Lung (tissue), 12 donors: ENCODE measurements around the gene TTC13. TPM values are rescaled to one million over a fixed set of nuclear protein-coding genes. Genes with fewer than 3 reads are reported as not detected.

ENCODE experiments used
- ATAC-seq: fragments of 200-7000 bp; cut with Tn5 transposase; one replicate; pipeline ENCODE4 v1.9.1; 2020; ENCODE audit warnings: moderate number of reproducible peaks; ENCODE audit not compliant: insufficient read depth, low FRiP score
- DNase-seq, 3 donors: peaks; one replicate each; pipeline ENCODE4 v3.0.0-alpha.2; 2013 to 2017
- H3K27ac ChIP-seq, 2 donors: one replicate each; pipeline ENCODE4 v1.5.1; 2013; ENCODE audit warnings: mild to moderate bottlenecking in 2 of 2, moderate library complexity in 2 of 2, control low read depth in 1 of 2, inconsistent platforms in 1 of 2, low read depth in 1 of 2, low read length in 1 of 2
- H3K27me3 ChIP-seq, 3 donors: one replicate each; pipeline ENCODE4 v1.5.1; 2013; ENCODE audit warnings: low read length in 2 of 3; ENCODE audit not compliant: control insufficient read depth in 3 of 3, insufficient read depth in 3 of 3
- H3K36me3 ChIP-seq, 4 donors: one replicate each; pipeline ENCODE4 v1.5.1; 2013; ENCODE audit warnings: low read length in 4 of 4, mild to moderate bottlenecking in 1 of 4, moderate library complexity in 1 of 4; ENCODE audit not compliant: control insufficient read depth in 4 of 4, insufficient read depth in 4 of 4
- H3K4me1 ChIP-seq, 5 donors: one replicate each; pipeline ENCODE4 v1.5.1; 2013; ENCODE audit warnings: low read length in 5 of 5, mild to moderate bottlenecking in 2 of 5, moderate library complexity in 1 of 5; ENCODE audit not compliant: control insufficient read depth in 5 of 5, insufficient read depth in 5 of 5
- H3K4me3 ChIP-seq: one replicate; pipeline ENCODE4 v1.5.1; 2013; ENCODE audit warnings: mild to moderate bottlenecking, control low read depth, moderate library complexity
- H3K9ac ChIP-seq, 2 donors: one replicate each; pipeline ENCODE4 v1.5.1; 2013; ENCODE audit warnings: low read length in 2 of 2, control low read depth in 1 of 2; ENCODE audit not compliant: insufficient read depth in 1 of 2
- H3K9me3 ChIP-seq, 4 donors: one replicate each; pipeline ENCODE4 v1.5.1; 2013; ENCODE audit warnings: low read length in 3 of 4, mild to moderate bottlenecking in 1 of 4, moderate library complexity in 1 of 4; ENCODE audit not compliant: control insufficient read depth in 4 of 4, insufficient read depth in 3 of 4
- CTCF ChIP-seq: IDR thresholded peaks from 2 replicates; pipeline ENCODE4 v1.5.1; 2012; ENCODE audit warnings: mild to moderate bottlenecking; ENCODE audit errors: control extremely low read depth, extremely low read depth
- WGBS, 2 donors: extraction: QIAGEN DNeasy Blood & Tissue Kit; methylation state at CpG; one replicate each; pipeline ENCODE4 v1.1.7; 2013; 5-methylcytosine and 5-hydroxymethylcytosine counted together
- polyA plus RNA-seq, 2 donors: library from polyadenylated mRNA; stranded (reverse); fragments of 200-250 nt; gene quantifications; one replicate each; pipeline ENCODE4 v1.2.1, GENCODE V29; 2013
- total RNA-seq, 2 donors: library from RNA; depleted of rRNA in 1 of 2; stranded (reverse); fragments of >200 nt in 1 of 2; gene quantifications; one replicate each; pipeline ENCODE4 v1.2.1, GENCODE V29; 2014 to 2021
- donor health status: control.
- donor health status: control.
- donor health status: Bipolar disorder and iron deficiency.
- donor health status: healthy.
- donor health status: DM: yes; HTN: yes; CAD: no.

TTC13 gene
- total and polyA plus RNA-seq, 4 donors = 7.9 to 24.5 (median 17.4) TPM

DNA sequence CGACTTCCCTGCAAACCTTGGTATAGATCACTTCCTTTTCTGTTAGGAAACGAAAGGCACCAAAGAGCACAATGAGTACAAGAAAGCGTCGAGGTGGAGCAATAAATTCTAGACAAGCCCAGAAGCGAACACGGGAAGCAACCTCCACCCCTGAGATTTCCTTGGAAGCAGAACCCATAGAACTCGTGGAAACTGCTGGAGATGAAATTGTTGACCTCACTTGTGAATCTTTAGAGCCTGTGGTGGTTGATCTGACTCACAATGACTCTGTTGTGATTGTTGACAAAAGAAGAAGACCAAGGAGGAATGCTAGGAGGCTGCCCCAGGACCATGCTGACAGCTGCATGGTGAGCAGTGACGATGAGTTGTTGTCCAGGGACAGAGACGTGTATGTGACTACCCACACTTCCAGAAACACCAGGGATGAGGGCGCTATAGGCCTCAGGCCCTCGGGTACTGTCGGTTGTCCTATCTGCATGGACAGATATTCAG, 42.9 kb upstream of the TTC13 start:
- H3K4me3 ChIP-seq = no peak overlapping the region
- peaks cover 0 to 1% (median 0%) of the 10 kb centered on the region in 4 donors for H3K9me3 ChIP-seq
- peaks cover 0 to 6% (median 6%) of the 10 kb centered on the region in 4 donors for H3K36me3 ChIP-seq
- ATAC-seq = no peak
- no peak for DNase-seq
- no peaks in the 10 kb centered on the region for H3K27me3 ChIP-seq
- no peak for TF ChIP-seq CTCF
- H3K4me1 ChIP-seq = peaks cover 0 to 18% (median 5%) of the 10 kb centered on the region in 5 donors
- WGBS, 2 donors = 67 to 74% methylated on average over 12 of the region's 12 CpGs
- H3K9ac ChIP-seq = no peak overlapping the region
- peak overlapping the region in 1 of 2 donors; percentile 70 for H3K27ac ChIP-seq

- 49 to 58% methylated on average over 7 of the region's 7 CpGs for WGBS, 2 donors
- H3K4me1 ChIP-seq = peaks cover 0 to 18% (median 5%) of the 10 kb centered on the region in 5 donors
- no peak for TF ChIP-seq CTCF
- H3K9ac ChIP-seq = no peak overlapping the region
- peaks cover 0 to 6% (median 6%) of the 10 kb centered on the region in 4 donors for H3K36me3 ChIP-seq
- peak in 1 of 3 donors; percentile 40 for DNase-seq
- H3K27ac ChIP-seq = peak overlapping the region; percentile 25 to 80
- H3K4me3 ChIP-seq = no peak overlapping the region
- H3K27me3 ChIP-seq = no peaks in the 10 kb centered on the region
- no peak for ATAC-seq
- H3K9me3 ChIP-seq = peaks cover 0 to 1% (median 0%) of the 10 kb centered on the region in 4 donors
Measured at GRCh38 chr1:231020816-231021215, 42.2 kb upstream of the TTC13 start.

DNA sequence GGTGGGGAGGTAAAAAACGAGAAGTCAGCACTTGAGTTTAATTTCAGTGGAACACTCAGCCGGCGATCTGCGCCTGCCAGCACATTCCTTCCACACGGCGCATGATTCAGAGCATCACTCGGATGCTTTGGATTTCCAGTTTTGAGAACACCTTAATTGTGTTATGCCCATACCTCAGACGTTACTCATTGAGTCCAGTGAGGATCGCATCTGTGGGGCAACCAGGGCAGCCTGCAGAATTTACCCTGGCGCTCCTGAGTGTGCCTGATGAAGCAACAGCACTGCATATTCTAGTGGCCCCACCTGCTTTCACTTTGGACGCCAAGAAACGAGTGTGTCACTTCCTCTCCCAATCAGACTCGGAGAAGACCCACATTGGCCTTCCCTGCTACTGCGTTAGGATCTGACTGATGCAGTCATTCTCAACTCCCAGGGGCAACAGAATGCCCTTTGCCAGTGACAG, 41.5 kb upstream of the TTC13 start:
- no peak for TF ChIP-seq CTCF
- Histone ChIP-seq H3K36me3 (peaks cover 0 to 9% (median 6%) of the 10 kb centered on the region in 4 donors), H3K4me1 (peaks cover 0 to 18% (median 5%) of the 10 kb centered on the region in 5 donors), H3K27me3 (no peaks in the 10 kb centered on the region), H3K27ac (peak overlapping the region in 1 of 2 donors; percentile 54), H3K4me3 (no peak overlapping the region), H3K9me3 (peaks cover 0 to 1% (median 0%) of the 10 kb centered on the region in 4 donors), H3K9ac (no peak overlapping the region)
- peak in 1 of 3 donors; percentile 24 for DNase-seq
- ATAC-seq = no peak
- WGBS, 2 donors = 49 to 54% methylated on average over 14 of the region's 14 CpGs
